ENCODE results near the gene SH3D19.

Gene SH3D19

DNA sequence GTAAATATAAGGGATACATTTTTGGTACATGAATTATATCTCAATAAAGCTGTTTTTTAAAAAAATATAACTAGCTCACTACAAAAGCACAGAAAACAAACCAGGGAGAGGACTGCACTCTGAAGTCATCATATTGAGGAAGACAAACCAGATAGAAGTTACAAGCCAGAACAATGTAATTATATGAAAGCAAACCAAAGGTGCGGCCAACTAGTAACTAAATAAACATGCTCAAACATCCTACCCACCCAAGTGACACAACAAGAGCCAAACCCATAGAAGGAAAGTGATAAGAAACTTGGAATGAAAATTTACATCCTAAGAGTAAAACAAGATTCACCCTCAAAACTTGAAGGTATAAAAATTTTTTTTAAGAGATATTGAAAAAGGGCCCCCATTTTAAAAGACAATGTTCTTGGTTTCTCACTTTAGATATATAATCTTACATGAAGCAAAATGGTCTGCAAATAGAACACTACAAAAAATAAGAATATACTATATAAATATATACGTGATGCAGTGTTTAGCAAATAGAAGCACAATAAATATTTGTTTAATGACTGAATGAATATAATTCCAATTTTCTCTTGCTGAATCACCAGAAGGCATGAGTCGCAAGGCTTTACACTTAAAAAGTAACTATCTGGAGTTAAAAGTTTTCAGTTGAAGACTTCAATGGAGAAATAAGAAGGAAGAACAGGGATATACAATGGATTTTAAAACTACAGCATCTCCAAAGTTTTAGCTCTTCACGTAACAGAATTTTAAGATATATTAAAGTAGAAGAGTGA lies 4.0 kb upstream of the SH3D19 start:
- TF ChIP-seq, protein P1, sequence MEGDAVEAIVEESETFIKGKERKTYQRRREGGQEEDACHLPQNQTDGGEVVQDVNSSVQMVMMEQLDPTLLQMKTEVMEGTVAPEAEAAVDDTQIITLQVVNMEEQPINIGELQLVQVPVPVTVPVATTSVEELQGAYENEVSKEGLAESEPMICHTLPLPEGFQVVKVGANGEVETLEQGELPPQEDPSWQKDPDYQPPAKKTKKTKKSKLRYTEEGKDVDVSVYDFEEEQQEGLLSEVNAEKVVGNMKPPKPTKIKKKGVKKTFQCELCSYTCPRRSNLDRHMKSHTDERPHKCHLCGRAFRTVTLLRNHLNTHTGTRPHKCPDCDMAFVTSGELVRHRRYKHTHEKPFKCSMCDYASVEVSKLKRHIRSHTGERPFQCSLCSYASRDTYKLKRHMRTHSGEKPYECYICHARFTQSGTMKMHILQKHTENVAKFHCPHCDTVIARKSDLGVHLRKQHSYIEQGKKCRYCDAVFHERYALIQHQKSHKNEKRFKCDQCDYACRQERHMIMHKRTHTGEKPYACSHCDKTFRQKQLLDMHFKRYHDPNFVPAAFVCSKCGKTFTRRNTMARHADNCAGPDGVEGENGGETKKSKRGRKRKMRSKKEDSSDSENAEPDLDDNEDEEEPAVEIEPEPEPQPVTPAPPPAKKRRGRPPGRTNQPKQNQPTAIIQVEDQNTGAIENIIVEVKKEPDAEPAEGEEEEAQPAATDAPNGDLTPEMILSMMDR (conservative IDR thresholded peaks at IDR 0.05): no peak
- no peak overlapping the region for H3K27ac ChIP-seq

DNA sequence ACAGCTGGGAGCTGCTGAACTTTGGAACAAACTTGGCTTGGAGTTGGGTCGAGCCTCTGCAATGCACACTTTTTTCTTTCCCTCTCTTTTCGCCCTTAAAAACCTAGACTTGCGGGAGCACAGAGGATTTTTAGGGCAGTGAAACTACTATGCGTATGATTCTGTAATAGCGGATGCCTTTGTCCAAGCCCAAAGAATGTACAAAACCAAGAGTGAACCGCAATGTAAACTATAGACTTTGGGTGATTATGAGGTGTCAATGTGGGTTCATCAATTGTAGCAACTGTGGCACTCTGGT lies 493 bp upstream of the SH3D19 start:
- peak overlapping the region; percentile 94 for H3K27ac ChIP-seq
- TF ChIP-seq, protein P1 (conservative IDR thresholded peaks at IDR 0.05): no peak

DNA sequence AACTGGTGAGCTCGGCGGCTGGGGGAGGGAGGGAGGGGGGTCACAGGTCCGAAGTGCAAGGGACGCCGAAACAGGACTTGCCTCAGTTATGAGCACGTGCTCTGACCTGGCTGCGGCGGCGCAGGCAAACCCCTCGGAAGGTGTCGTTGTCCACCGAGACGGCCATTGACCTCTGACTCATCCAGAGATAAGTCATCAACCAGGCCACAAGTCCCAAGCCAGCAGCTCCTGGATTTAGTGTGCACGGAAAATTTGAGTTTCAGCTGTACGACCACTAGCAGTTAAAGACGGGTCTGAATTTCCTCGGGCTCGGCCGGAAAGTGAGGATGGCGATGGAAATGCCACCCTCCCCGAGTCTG lies 674 bp downstream of the SH3D19 start:
- TF ChIP-seq, protein P1 (conservative IDR thresholded peaks at IDR 0.05): no peak
- peak overlapping the region; percentile 94 for H3K27ac ChIP-seq

DNA sequence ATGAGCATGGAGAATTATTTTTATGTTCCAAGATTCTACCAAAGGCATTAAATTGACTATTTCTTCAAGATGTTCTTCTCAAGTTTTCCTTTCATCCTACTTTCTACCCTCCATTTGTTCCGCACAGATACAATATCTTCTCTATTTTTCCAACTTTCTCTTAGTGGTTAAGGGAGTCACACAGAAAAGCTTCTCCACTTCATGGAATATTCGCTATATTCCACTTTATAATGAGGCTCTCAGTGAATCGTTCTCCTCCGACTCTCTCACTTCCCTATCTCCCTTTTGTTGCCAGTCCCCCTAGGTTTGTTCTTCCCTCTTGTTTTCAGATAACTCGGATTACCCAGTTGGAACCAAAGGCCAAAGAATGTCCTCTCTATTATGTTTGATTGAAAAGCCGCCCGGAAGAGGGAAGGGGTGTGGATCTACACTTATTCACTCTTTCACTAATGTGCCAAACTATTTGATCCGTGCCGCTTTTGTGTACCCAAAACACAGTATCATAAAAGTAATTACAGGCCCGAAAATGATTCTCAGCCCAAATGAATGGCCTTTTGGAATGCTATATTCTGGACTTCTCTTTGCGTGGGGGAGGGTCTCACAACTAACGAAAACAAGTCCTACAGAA lies 1.2 kb downstream of the SH3D19 start:
- H3K27ac ChIP-seq: peak overlapping the region; percentile 94
- TF ChIP-seq, protein P1 (conservative IDR thresholded peaks at IDR 0.05): no peak

DNA sequence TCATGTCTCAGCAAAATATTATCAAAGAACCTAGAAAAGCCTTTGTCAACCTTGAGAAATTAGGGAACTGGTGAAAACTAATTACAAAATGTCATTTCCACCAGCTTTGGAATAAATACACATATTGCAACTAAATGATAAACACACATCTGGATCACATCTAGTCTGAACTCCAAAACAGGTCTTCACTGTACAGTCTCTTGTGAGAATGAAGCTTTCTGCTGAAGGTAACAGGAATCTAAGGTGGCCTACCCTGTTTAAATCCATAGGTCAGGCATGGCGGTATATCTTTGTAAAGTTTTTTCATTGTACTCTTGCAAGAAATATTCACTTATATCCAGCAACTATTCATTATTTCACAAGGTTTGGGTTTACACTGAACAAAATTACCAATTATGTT lies 1.7 kb downstream of the SH3D19 start:
- H3K27ac ChIP-seq: peak overlapping the region; percentile 94
- TF ChIP-seq, protein P1 (conservative IDR thresholded peaks at IDR 0.05): no peak

- TF ChIP-seq, protein P1 (conservative IDR thresholded peaks at IDR 0.05): no peak
- peak overlapping the region; percentile 94 for H3K27ac ChIP-seq
Observed at GRCh38 chr4:151322570-151322969, 2.8 kb downstream of the SH3D19 start.

- peak overlapping the region; percentile 94 for H3K27ac ChIP-seq
Observed at GRCh38 chr4:151322161-151322560, 3.2 kb downstream of the SH3D19 start.

DNA sequence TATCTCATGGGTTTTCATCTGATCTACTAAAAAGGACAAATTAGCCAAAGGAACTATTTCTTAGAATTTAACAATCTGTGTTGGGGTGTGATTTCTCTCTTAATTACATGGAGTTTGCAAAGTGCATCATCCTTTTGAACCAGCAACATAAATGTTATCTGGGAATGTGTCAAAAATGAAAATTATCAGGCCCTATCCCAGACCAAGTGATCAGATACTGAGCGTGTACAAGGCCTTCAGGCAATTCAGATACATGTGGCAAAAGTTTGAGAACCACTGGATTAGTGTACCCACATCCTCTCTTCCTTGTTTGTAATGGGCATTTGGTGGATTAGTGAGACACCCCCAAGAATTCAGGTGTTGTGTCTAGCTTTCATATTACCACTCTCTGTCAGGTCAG lies 3.8 kb downstream of the SH3D19 start:
- TF ChIP-seq, protein P1 (conservative IDR thresholded peaks at IDR 0.05): no peak

More for the DNA sequence above, 3.8 kb downstream of the SH3D19 start:
- peak overlapping the region; percentile 94 for H3K27ac ChIP-seq
